Esophagus muscularis mucosa (tissue), 4 donors: ENCODE data around the gene TLK1. TPM values are rescaled to one million over a fixed set of nuclear protein-coding genes. Genes with fewer than 3 reads are reported as not detected.
A peak's percentile ranks its signal among the peaks of the same experiment; 100 is the strongest.

Source experiments
- DNase-seq: peaks from one replicate; pipeline ENCODE4 v3.0.0-alpha.2; 2017; ENCODE audit errors: extremely low spot score
- H3K27ac ChIP-seq, 4 donors: fragments of 200-600 bp; sonication (generic); replicated peaks in 1 of 4; 1 replicate in 3 of 4; 2 replicates in 1 of 4; pipeline ENCODE4 v1.5.1; 2016 to 2019; ENCODE audit warnings: mild to moderate bottlenecking in 1 of 4
- H3K27me3 ChIP-seq, 4 donors: fragments of 200-600 bp; sonication (generic); one replicate each; pipeline versions ENCODE4 v1.5.1 to v1.6.0; 2016 to 2019
- H3K36me3 ChIP-seq, 4 donors: fragments of 200-600 bp; sonication (generic); one replicate each; pipeline ENCODE4 v1.5.1; 2016 to 2019
- H3K4me1 ChIP-seq, 4 donors: fragments of 200-600 bp; sonication (generic); one replicate each; pipeline ENCODE4 v1.5.1; 2016 to 2019
- H3K4me3 ChIP-seq, 4 donors: fragments of 200-600 bp; sonication (generic); 1 replicate in 2 of 4; 2 replicates in 2 of 4; pipeline ENCODE4 v1.5.1; 2016 to 2019; ENCODE audit warnings: mild to moderate bottlenecking in 4 of 4, moderate library complexity in 1 of 4
- H3K9me3 ChIP-seq, 4 donors: fragments of 200-600 bp; sonication (generic); 1 replicate in 3 of 4; 2 replicates in 1 of 4; pipeline ENCODE4 v1.5.1; 2016 to 2019
- EP300 ChIP-seq: sonication (generic); formaldehyde crosslinking; IDR thresholded peaks from one replicate; pipeline ENCODE4 v1.6.1; 2017; ENCODE audit warnings: antibody characterized with exemption
- POLR2A ChIP-seq: fragments of 450-650 bp; IDR thresholded peaks from one replicate; pipeline ENCODE4 v1.6.1; 2017; ENCODE audit warnings: antibody characterized with exemption, moderate library complexity, mild to moderate bottlenecking, low read depth
- POLR2AphosphoS5 ChIP-seq, 2 donors: sonication (generic); formaldehyde crosslinking; IDR thresholded peaks; one replicate each; pipeline ENCODE4 v1.6.1; 2017; ENCODE audit warnings: antibody characterized with exemption in 2 of 2
- WGBS: methylation state at CpG from one replicate; pipeline ENCODE4 v1.1.5; 2018; 5-methylcytosine and 5-hydroxymethylcytosine counted together
- intact Hi-C: fragments of 100-400 bp; cut with DNase I; formaldehyde crosslinking; loops from one replicate; pipeline ENCODE4 v1.15.1; 2023
- total RNA-seq, 4 donors: library from RNA; depleted of rRNA; stranded (reverse); fragments of >200 nt; gene quantifications; one replicate each; pipeline versions ENCODE4 v1.1.0 to v1.2.1, GENCODE V29; 2016
- TF ChIP-seq, protein P1 (sequence below), 3 experiments: fragments of 200-600 bp in 2 of 3; fragments of 450-650 bp in 1 of 3; sonication (generic) in 2 of 3; IDR thresholded peaks; one replicate each; pipeline ENCODE4 v1.5.1; 2017 to 2019; ENCODE audit warnings: antibody characterized with exemption in 3 of 3, mild to moderate bottlenecking in 2 of 3, moderate library complexity in 1 of 3

The TLK1 gene
- total RNA-seq, 4 donors from 2014 or later = 27.9 to 46.1 (median 34.0) TPM

- H3K27me3 ChIP-seq = no peaks in the 10 kb centered on the region
- DNase-seq = no peak
- no peak overlapping the region for H3K27ac ChIP-seq
- no peaks in the 10 kb centered on the region for H3K36me3 ChIP-seq
- TF ChIP-seq POLR2AphosphoS5 (IDR thresholded peaks at IDR 0.05) (no peak), POLR2A (no peak), EP300 (no peak)
- TF ChIP-seq, protein P1, sequence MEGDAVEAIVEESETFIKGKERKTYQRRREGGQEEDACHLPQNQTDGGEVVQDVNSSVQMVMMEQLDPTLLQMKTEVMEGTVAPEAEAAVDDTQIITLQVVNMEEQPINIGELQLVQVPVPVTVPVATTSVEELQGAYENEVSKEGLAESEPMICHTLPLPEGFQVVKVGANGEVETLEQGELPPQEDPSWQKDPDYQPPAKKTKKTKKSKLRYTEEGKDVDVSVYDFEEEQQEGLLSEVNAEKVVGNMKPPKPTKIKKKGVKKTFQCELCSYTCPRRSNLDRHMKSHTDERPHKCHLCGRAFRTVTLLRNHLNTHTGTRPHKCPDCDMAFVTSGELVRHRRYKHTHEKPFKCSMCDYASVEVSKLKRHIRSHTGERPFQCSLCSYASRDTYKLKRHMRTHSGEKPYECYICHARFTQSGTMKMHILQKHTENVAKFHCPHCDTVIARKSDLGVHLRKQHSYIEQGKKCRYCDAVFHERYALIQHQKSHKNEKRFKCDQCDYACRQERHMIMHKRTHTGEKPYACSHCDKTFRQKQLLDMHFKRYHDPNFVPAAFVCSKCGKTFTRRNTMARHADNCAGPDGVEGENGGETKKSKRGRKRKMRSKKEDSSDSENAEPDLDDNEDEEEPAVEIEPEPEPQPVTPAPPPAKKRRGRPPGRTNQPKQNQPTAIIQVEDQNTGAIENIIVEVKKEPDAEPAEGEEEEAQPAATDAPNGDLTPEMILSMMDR (IDR thresholded peaks at IDR 0.05) = no peak
- no peaks in the 10 kb centered on the region for H3K9me3 ChIP-seq
- WGBS = 90% methylated on average over 13 of the region's 17 CpGs
- intact Hi-C loops = no loop called here
- no peak overlapping the region for H3K4me3 ChIP-seq
- H3K4me1 ChIP-seq = peaks cover 5 to 21% (median 10%) of the 10 kb centered on the region in 4 donors
These were observed 185.4 kb downstream of the TLK1 start for GRCh38 chr2:170975127-170975942.

DNA sequence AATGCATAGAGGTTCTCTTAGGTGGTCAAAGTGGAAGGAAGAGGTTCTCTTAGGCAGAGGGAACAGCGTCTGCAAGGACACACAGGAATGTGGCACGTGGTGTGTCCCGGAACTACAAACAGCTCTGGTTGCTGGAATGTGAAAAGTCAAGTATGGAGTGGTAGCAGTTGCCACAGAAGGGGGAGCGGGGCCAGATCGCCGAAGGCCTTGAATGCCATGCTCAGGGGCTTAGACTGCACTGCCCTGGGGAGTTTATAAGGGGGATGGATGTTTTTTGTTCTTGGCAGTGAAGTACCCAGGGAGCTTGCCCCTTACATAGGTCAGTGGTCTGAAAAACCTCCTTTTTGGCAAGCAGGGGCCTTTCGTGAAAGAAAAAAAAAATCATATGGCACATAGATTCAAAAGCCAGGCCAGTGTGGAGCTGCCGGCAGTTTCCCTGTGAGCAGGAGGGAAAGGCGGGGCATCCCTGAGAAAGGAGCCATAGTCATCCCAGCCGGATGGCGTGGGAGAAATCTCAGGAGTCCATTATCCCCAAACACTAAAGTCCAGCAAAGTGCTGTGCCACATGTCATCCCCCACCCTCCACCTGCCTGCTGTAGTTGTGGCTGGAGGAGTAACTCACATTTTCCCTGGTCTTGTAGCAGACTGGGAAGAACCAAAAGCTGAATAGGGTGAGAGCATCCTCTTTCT, 186.2 kb downstream of the TLK1 start:
- no peaks in the 10 kb centered on the region for H3K36me3 ChIP-seq
- DNase-seq = no peak
- H3K27ac ChIP-seq = peak overlapping the region; percentile 83 to 89 (median 86)
- 73% methylated on average over 11 of the region's 11 CpGs for WGBS
- peak overlapping the region; percentile 79 to 90 (median 82) for H3K4me3 ChIP-seq
- TF ChIP-seq POLR2A (no peak), EP300 (no peak), POLR2AphosphoS5 (IDR thresholded peaks at IDR 0.05) (no peak)
- TF ChIP-seq, protein P1 (IDR thresholded peaks at IDR 0.05) = no peak
- H3K27me3 ChIP-seq = no peaks in the 10 kb centered on the region
- H3K9me3 ChIP-seq = no peaks in the 10 kb centered on the region
- intact Hi-C loops = loop anchor here (5.0 kb wide), 2 partner anchors 458 to 548 kb away; partner anchors contain the start of genes CYBRD1, DCAF17 and METTL8
- H3K4me1 ChIP-seq = peaks cover 5 to 21% (median 10%) of the 10 kb centered on the region in 4 donors

DNA sequence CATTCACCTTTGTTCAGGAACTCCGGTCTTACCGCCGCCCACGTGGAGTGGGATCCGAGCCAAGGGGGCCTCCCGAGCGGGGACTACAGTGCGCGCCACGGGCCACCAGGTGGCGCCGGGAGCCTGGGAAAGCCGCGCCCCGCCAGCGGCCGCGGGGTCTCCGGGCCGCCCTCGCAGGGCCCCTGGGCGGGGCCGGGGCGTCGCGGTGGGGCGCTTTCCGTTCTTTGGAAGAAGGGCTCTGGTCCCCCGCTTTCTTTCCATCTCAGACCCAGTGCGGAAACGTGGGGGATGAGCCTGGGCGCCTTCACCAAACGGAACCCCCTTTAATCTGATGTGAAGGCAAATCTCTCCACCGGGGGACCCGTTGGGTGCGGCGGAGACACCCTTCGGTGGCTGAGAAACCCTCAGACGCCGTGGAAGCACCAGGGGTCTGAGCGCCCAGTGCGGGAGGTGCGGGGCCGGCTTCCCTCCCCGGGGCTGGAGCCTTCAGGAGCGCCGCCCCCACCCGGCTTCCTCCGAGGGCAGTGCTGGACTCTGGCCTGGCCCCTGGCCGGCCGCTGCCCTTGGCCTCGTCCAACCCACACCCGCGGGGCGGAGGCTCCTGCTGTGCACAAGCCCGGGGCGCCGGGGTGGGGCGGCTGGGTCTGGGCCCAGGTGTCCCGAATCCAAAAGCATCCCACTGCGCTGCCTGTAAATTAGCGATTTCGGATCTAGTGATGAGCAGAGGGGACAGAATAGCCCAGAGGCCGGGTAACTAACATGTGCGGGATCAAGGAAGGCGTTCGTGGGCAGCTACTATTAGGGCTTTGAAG, 187.0 kb downstream of the TLK1 start:
- TF ChIP-seq EP300 (no peak), POLR2AphosphoS5 (IDR thresholded peaks at IDR 0.05) (peak; percentile 62 to 64), POLR2A (no peak)
- TF ChIP-seq, protein P1 (IDR thresholded peaks at IDR 0.05) = peak; percentile 98 to 99 (median 98)
- Histone ChIP-seq H3K27me3 (no peaks in the 10 kb centered on the region), H3K4me3 (peak overlapping the region; percentile 79 to 90 (median 82)), H3K9me3 (no peaks in the 10 kb centered on the region), H3K27ac (peak overlapping the region; percentile 83 to 89 (median 86)), H3K4me1 (peaks cover 5 to 21% (median 10%) of the 10 kb centered on the region in 4 donors), H3K36me3 (no peaks in the 10 kb centered on the region)
- WGBS = 10% methylated on average over 20 of the region's 67 CpGs
- peak; percentile 94 for DNase-seq
- intact Hi-C loops = loop anchor here (2.0 to 5.0 kb wide), 4 partner anchors 185 to 549 kb away; partner anchors contain the start of genes CYBRD1, DCAF17 and METTL8

DNA sequence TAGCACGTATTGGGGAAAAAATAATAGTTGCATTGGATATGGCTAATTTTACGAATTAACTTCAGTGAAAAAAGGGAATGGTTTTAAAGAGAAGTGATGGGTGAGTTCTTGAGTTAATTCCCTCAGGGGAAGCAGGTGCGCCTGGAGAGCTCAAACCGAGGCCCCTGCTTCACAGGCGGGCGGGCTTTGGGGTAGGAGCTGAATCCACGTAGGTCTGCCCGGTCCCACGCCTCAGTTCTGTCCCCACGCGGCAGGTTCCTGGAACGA, 187.5 kb downstream of the TLK1 start:
- Histone ChIP-seq H3K27ac (peak overlapping the region in 2 of 4 donors; percentile 85 to 89), H3K4me3 (peak overlapping the region; percentile 79 to 90 (median 82)), H3K27me3 (no peaks in the 10 kb centered on the region), H3K9me3 (no peaks in the 10 kb centered on the region), H3K4me1 (peaks cover 5 to 21% (median 10%) of the 10 kb centered on the region in 4 donors), H3K36me3 (peaks cover 0 to 2% (median under 1%) of the 10 kb centered on the region in 4 donors)
- TF ChIP-seq EP300 (no peak), POLR2AphosphoS5 (IDR thresholded peaks at IDR 0.05) (no peak), POLR2A (no peak)
- TF ChIP-seq, protein P1 (IDR thresholded peaks at IDR 0.05) = no peak
- 5% methylated on average over 9 of the region's 12 CpGs for WGBS
- intact Hi-C loops = loop anchor here (2.0 to 5.0 kb wide), 4 partner anchors 186 to 549 kb away; partner anchors contain the start of genes CYBRD1, DCAF17 and METTL8
- no peak for DNase-seq
